Immature natural killer cell (primary cell): ENCODE results near the gene NPNT. TPM values are rescaled to one million over a fixed set of nuclear protein-coding genes. Genes with fewer than 3 reads are reported as not detected.

Source experiments
- DNase-seq, 3 donors: peaks; one replicate each; pipeline ENCODE4 v3.0.0; 2022; ENCODE audit warnings: mixed read lengths in 1 of 3
- H3K27ac Mint-ChIP-seq, 6 donors: one replicate each; pipeline ENCODE4 v1.8.0; 2020; ENCODE audit warnings: mixed read lengths in 6 of 6, mild to moderate bottlenecking in 5 of 6, inconsistent platforms in 4 of 6, moderate library complexity in 3 of 6
- H3K27me3 Mint-ChIP-seq, 3 donors: one replicate each; pipeline ENCODE4 v1.8.0; 2020 to 2021; ENCODE audit warnings: low read depth in 3 of 3, mild to moderate bottlenecking in 3 of 3, mixed read lengths in 3 of 3, moderate library complexity in 3 of 3, inconsistent platforms in 1 of 3
- H3K36me3 Mint-ChIP-seq, 3 donors: one replicate each; pipeline ENCODE4 v1.8.0; 2020; ENCODE audit warnings: mixed read lengths in 3 of 3, inconsistent platforms in 2 of 3, mild to moderate bottlenecking in 2 of 3
- H3K4me1 Mint-ChIP-seq, 2 donors: one replicate each; pipeline ENCODE4 v1.8.0; 2020; ENCODE audit warnings: inconsistent platforms in 2 of 2, mild to moderate bottlenecking in 2 of 2, mixed read lengths in 2 of 2, moderate library complexity in 1 of 2
- H3K4me3 Mint-ChIP-seq, 5 donors: one replicate each; pipeline ENCODE4 v1.8.0; 2020; ENCODE audit warnings: mild to moderate bottlenecking in 5 of 5, mixed read lengths in 5 of 5, inconsistent platforms in 3 of 5, moderate library complexity in 3 of 5
- H3K9me3 Mint-ChIP-seq, 6 donors: one replicate each; pipeline ENCODE4 v1.8.0; 2020; ENCODE audit warnings: mild to moderate bottlenecking in 6 of 6, mixed read lengths in 6 of 6, inconsistent platforms in 4 of 6, moderate library complexity in 3 of 6
- polyA plus RNA-seq, 3 donors: library from polyadenylated mRNA; unstranded; fragments of 300-500 nt; fragmentation: Illumina TruSeq; gene quantifications; one replicate each; pipeline ENCODE4 v1.2.3, GENCODE V29; 2021

The NPNT gene
- polyA plus RNA-seq, 3 donors from 2014 or later = not detected

DNA sequence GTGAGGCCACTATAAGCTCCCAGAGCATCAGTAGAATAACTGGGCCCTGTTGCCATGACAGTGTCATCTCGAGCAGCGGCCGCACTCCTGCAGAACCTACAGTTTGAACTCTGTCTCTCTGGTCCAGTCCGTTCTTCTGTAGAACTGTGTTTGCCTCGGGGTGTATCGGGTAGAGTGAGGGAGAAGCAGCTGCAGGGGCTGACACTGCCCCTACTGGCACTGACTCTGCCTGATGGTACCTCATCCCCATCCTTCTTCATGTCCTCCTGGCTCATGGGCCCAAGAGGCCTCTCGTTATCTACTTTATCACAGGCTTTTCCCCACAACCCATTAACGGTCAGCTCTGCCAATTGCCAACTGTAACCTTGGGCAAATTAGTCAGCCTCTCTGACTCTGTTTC, 96.5 kb downstream of the NPNT start:
- no peaks in the 10 kb centered on the region for H3K36me3 Mint-ChIP-seq
- H3K4me1 Mint-ChIP-seq = no peaks in the 10 kb centered on the region
- H3K27me3 Mint-ChIP-seq = peaks cover 0 to 3% (median 2%) of the 10 kb centered on the region in 3 donors
- peaks cover 0 to 11% (median 6%) of the 10 kb centered on the region in 6 donors for H3K9me3 Mint-ChIP-seq
- no peak for DNase-seq
- H3K4me3 Mint-ChIP-seq = no peak overlapping the region
- no peak overlapping the region for H3K27ac Mint-ChIP-seq

DNA sequence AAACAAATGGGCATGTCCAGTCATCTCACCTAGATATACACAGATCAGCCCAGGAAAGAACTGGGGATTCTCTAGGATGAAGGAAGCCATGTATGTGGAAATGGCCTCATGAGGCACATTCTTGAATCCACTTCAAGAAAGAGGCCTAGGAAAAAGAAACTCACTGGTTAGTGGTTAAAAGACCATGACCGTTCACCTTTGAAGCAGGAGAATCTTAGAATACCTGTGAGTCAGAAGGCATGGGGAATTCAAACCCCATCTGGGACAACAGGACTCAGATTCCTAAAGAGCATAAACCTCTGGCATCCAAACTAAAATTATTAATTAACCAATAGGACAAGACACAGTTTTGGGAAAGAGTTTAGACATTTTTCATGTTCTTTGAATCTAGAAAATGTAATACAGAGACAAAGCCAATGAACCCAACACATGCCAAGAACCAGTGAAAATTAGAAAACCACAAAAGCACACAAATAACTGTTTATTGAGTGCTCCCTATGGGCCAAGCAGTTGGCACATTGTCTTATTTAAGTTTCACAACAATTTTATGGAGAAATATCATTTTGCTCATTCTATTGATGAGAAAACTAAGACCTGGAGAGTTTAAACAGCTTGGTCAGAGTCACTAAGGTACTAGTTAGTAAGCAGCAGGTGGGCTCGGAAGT, 97.5 kb downstream of the NPNT start:
- H3K4me3 Mint-ChIP-seq = no peak overlapping the region
- H3K36me3 Mint-ChIP-seq = no peaks in the 10 kb centered on the region
- no peak for DNase-seq
- peaks cover 0 to 4% (median 3%) of the 10 kb centered on the region in 3 donors for H3K27me3 Mint-ChIP-seq
- no peak overlapping the region for H3K27ac Mint-ChIP-seq
- peaks cover 0 to 16% (median 6%) of the 10 kb centered on the region in 6 donors for H3K9me3 Mint-ChIP-seq
- no peaks in the 10 kb centered on the region for H3K4me1 Mint-ChIP-seq

GRCh38 chr4:105994061-105994460, 98.8 kb downstream of the NPNT start:
- Mint-ChIP-seq H3K9me3 (peaks cover 0 to 16% (median 4%) of the 10 kb centered on the region in 6 donors), H3K27me3 (peaks cover 0 to 4% (median 3%) of the 10 kb centered on the region in 3 donors), H3K4me1 (no peaks in the 10 kb centered on the region), H3K36me3 (no peaks in the 10 kb centered on the region), H3K4me3 (no peak overlapping the region), H3K27ac (no peak overlapping the region)
- no peak for DNase-seq

DNA sequence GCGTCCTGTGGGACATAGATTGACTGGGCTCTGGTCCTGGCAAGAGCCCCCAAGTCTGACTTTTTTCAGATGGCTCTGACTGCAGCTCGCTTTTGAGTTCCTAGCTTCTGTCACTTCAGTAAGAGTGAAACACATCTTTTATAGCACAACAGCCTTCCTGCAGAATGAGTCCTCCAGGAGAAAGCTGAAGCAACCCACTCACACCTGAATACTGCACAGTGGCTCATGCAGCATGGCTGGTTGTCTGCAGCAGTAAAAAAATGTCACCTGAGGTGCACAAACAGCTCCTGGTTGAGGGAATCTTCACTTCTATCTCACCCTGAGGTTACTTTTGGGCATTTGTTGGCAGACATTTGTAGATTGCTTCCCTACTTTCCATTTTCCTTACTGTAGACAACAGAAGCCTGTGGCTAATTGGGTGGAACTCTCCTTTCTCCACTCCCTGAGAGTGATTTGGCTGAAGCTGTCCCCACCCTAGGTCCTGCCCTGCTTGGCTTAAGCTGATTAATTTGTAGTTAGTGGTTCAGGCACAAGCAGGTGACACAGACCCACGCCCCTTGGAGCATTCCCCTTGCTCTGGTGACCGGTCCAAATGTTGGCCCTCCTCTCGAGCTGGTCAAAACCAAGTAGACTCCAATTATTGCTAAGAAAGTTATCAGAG, 99.7 kb downstream of the NPNT start:
- Mint-ChIP-seq H3K27me3 (peaks cover 0 to 4% (median 3%) of the 10 kb centered on the region in 3 donors), H3K4me1 (no peaks in the 10 kb centered on the region), H3K36me3 (no peaks in the 10 kb centered on the region), H3K27ac (no peak overlapping the region), H3K4me3 (no peak overlapping the region), H3K9me3 (peaks cover 0 to 15% (median 3%) of the 10 kb centered on the region in 6 donors)
- no peak for DNase-seq

GRCh38 chr4:105996845-105997244, 101.6 kb downstream of the NPNT start:
- H3K27ac Mint-ChIP-seq = no peak overlapping the region
- H3K27me3 Mint-ChIP-seq = peaks cover 0 to 4% (median 1%) of the 10 kb centered on the region in 3 donors
- no peaks in the 10 kb centered on the region for H3K4me1 Mint-ChIP-seq
- H3K9me3 Mint-ChIP-seq = peaks cover 0 to 11% (median 2%) of the 10 kb centered on the region in 6 donors
- no peaks in the 10 kb centered on the region for H3K36me3 Mint-ChIP-seq
- DNase-seq = no peak
- H3K4me3 Mint-ChIP-seq = no peak overlapping the region

GRCh38 chr4:105998171-105999063, 103.1 kb downstream of the NPNT start:
- Mint-ChIP-seq H3K36me3 (no peaks in the 10 kb centered on the region), H3K4me1 (no peaks in the 10 kb centered on the region), H3K9me3 (peaks cover 0 to 11% (median 3%) of the 10 kb centered on the region in 6 donors)

DNA sequence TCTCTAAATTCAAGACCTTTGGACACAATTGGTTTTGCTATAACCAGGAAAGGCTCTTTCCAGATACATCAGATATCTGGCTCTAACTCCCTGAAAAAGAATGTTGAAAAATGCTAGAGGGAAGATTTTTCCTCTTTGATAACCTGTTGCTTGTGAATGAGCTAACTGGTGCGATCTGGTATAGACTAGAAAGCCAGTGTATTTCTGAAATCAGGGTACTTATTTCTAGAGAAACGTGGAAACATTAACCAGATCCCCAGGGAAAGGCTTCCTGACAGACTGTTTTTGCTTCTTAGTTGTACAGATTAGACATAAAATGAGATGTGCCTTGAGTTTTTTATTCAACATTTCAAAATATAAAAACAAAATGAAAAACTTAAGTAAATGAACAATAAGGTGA, 107.7 kb downstream of the NPNT start:
- no peaks in the 10 kb centered on the region for H3K36me3 Mint-ChIP-seq
- no peak overlapping the region for H3K4me3 Mint-ChIP-seq
- no peak overlapping the region for H3K27ac Mint-ChIP-seq
- H3K4me1 Mint-ChIP-seq = no peaks in the 10 kb centered on the region
- peaks cover 0 to under 1% (median 0%) of the 10 kb centered on the region in 3 donors for H3K27me3 Mint-ChIP-seq
- no peak for DNase-seq
- H3K9me3 Mint-ChIP-seq = peaks cover 0 to 5% (median 2%) of the 10 kb centered on the region in 6 donors

More at GRCh38 chr4:105998171-105999063, 103.1 kb downstream of the NPNT start:
- peaks cover 0 to 3% (median 1%) of the 10 kb centered on the region in 3 donors for H3K27me3 Mint-ChIP-seq
- no peak for DNase-seq
- no peak overlapping the region for H3K4me3 Mint-ChIP-seq
- no peak overlapping the region for H3K27ac Mint-ChIP-seq

DNA sequence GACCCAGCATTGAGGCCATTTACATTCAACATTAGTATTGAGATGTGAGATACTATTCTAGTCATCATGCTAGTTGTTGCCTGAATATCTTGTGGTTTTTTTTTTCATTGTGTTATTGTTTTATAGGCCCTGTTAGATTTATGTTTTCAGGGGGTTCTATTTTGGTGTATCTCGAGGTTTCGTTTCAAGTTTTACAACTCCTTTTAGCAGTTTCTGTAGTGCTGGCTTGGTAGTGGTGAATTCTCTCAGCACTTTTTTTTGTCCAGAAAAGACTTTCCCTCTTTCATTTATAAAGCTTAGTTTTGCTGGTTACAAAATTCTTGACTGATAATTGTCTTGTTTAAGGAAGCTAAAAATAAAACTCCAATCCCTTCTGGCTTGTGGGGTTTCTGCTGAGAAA, 115.5 kb downstream of the NPNT start:
- Mint-ChIP-seq H3K27ac (no peak overlapping the region), H3K36me3 (peaks cover 0 to 9% (median 9%) of the 10 kb centered on the region in 3 donors), H3K4me3 (no peak overlapping the region), H3K4me1 (no peaks in the 10 kb centered on the region), H3K27me3 (peaks cover 0 to 3% (median 2%) of the 10 kb centered on the region in 3 donors), H3K9me3 (peaks cover 11 to 57% (median 28%) of the 10 kb centered on the region in 6 donors)
- DNase-seq = no peak

DNA sequence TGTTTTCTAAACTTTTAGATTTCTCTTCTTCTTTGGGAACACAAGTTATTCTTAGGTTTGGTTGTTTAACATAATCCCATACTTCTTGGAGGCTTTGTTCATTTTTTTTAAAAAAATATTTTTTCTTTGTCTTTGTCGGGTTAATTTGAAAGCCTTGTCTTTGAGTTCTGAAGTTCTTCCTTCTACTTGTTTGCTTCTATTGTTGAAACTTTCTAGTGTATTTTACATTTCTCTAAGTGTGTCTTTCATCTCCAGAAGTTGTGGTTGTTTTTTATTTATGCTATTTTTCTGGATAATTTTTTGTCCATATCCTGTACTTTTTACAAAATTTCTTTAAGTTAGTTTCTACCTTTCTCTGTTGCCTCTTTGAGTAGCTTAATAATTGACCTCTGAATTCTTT, 116.1 kb downstream of the NPNT start:
- H3K36me3 Mint-ChIP-seq = peaks cover 0 to 9% (median 9%) of the 10 kb centered on the region in 3 donors
- no peaks in the 10 kb centered on the region for H3K4me1 Mint-ChIP-seq
- peaks cover 0 to 3% (median 2%) of the 10 kb centered on the region in 3 donors for H3K27me3 Mint-ChIP-seq

GRCh38 chr4:106017975-106018374, 122.7 kb downstream of the NPNT start:
- Mint-ChIP-seq H3K36me3 (peaks cover 0 to 5% (median 4%) of the 10 kb centered on the region in 3 donors), H3K4me3 (no peak overlapping the region), H3K27ac (no peak overlapping the region), H3K4me1 (no peaks in the 10 kb centered on the region), H3K9me3 (peaks cover 5 to 20% (median 10%) of the 10 kb centered on the region in 6 donors), H3K27me3 (peaks cover 0 to 3% (median 2%) of the 10 kb centered on the region in 3 donors)
- no peak for DNase-seq

More for the DNA sequence above, 116.1 kb downstream of the NPNT start:
- H3K4me3 Mint-ChIP-seq = no peak overlapping the region
- no peak for DNase-seq
- H3K27ac Mint-ChIP-seq = no peak overlapping the region
- H3K9me3 Mint-ChIP-seq = peaks cover 11 to 57% (median 28%) of the 10 kb centered on the region in 6 donors

GRCh38 chr4:106019771-106020170, 124.5 kb downstream of the NPNT start:
- no peak overlapping the region for H3K27ac Mint-ChIP-seq
- H3K27me3 Mint-ChIP-seq = peaks cover 0 to 2% (median 0%) of the 10 kb centered on the region in 3 donors
- no peak for DNase-seq
- H3K9me3 Mint-ChIP-seq = peaks cover 0 to 7% (median 3%) of the 10 kb centered on the region in 6 donors
- no peak overlapping the region for H3K4me3 Mint-ChIP-seq
- H3K36me3 Mint-ChIP-seq = peaks cover 0 to 5% (median 0%) of the 10 kb centered on the region in 3 donors
- no peaks in the 10 kb centered on the region for H3K4me1 Mint-ChIP-seq
